Measurements from ENCODE around the gene CD164L2.

CD164L2 gene

GRCh38 chr1:27339213-27339612 is 43.9 kb downstream of the CD164L2 start:
- H3K36me3 Mint-ChIP-seq (ENCODE audit: low read depth) = peaks cover 18% of the 10 kb centered on the region
- peak overlapping the region in 2 of 3 experiments; percentile 10 to 81 for H3K27ac Mint-ChIP-seq
- H3K4me1 Mint-ChIP-seq = peaks cover 30% of the 10 kb centered on the region
- H3K27me3 Mint-ChIP-seq (ENCODE audit: low read depth) = no peaks in the 10 kb centered on the region
- H3K9me3 Mint-ChIP-seq = no peaks in the 10 kb centered on the region
- H3K4me3 Mint-ChIP-seq = peak overlapping the region in 1 of 3 experiments; percentile 58
- TF ChIP-seq CTCF (IDR thresholded peaks at IDR 0.05; ENCODE audit: unreplicated experiment in 3 of 3) = no peak

DNA sequence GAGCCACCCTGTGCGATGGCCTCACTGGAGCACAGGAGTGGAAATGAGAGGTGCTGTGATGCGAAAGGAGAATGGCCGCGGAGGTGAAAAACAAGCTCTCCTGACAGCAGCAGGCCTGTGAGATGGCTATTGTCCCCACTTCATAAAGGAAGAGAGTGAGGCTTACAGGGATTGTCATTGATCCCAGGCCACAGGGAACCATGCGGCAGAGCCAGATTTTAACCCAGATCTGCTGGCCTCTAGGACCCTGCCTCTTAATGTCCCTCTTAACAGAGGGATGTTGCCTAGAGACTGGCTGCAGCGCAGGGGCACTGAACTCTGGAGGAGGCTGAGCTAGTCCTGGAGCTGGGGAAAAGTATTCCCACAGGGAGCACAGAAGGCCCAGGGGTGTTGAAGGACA is 44.4 kb downstream of the CD164L2 start:
- TF ChIP-seq CTCF (IDR thresholded peaks at IDR 0.05; ENCODE audit: unreplicated experiment in 3 of 3) = no peak
- Mint-ChIP-seq H3K27me3 (ENCODE audit: low read depth) (no peaks in the 10 kb centered on the region), H3K36me3 (ENCODE audit: low read depth) (peaks cover 21% of the 10 kb centered on the region), H3K4me1 (peaks cover 30% of the 10 kb centered on the region), H3K27ac (peak overlapping the region in 2 of 3 experiments; percentile 13 to 81), H3K4me3 (no peak overlapping the region), H3K9me3 (no peaks in the 10 kb centered on the region)

GRCh38 chr1:27336756-27337155 is 46.4 kb downstream of the CD164L2 start:
- H3K9me3 Mint-ChIP-seq = no peaks in the 10 kb centered on the region
- no peak overlapping the region for H3K27ac Mint-ChIP-seq
- peaks cover 34% of the 10 kb centered on the region for H3K36me3 Mint-ChIP-seq (ENCODE audit: low read depth)
- no peak for TF ChIP-seq CTCF (IDR thresholded peaks at IDR 0.05; ENCODE audit: unreplicated experiment in 3 of 3)
- no peaks in the 10 kb centered on the region for H3K27me3 Mint-ChIP-seq (ENCODE audit: low read depth)
- H3K4me1 Mint-ChIP-seq = peaks cover 15% of the 10 kb centered on the region
- no peak overlapping the region for H3K4me3 Mint-ChIP-seq

- TF ChIP-seq CTCF (IDR thresholded peaks at IDR 0.05; ENCODE audit: unreplicated experiment in 3 of 3) = no peak
- H3K9me3 Mint-ChIP-seq = no peaks in the 10 kb centered on the region
- no peak overlapping the region for H3K27ac Mint-ChIP-seq
- H3K4me3 Mint-ChIP-seq = no peak overlapping the region
- no peaks in the 10 kb centered on the region for H3K27me3 Mint-ChIP-seq (ENCODE audit: low read depth)
- peaks cover 10% of the 10 kb centered on the region for H3K4me1 Mint-ChIP-seq
- H3K36me3 Mint-ChIP-seq (ENCODE audit: low read depth) = peaks cover 36% of the 10 kb centered on the region
These were observed 47.4 kb downstream of the CD164L2 start for GRCh38 chr1:27335506-27336422.

DNA sequence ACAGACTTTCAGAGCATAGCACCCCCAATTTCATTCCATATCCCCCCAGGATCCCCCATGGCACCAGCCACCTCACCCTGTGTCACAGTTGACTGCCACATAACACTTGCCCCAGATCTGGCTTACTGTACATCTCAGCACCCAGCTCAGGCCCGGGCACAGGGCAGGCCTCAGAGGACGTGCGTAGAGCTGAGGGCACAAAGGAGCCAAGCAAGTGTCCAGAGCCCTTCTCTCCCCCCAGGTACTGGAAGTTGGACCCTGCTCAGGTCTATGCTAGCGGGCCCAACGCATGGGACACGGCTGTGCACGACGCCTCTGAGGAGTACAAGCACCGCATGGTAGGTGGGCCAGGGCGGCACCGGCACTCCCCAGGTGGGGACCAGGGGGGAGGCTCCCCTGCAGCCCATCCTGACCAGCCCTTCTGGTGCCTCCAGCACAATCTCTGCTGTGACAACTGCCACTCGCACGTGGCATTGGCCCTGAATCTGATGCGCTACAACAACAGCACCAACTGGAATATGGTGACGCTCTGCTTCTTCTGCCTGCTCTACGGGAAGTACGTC is 49.3 kb downstream of the CD164L2 start:
- H3K36me3 Mint-ChIP-seq (ENCODE audit: low read depth) = peaks cover 46% of the 10 kb centered on the region
- no peak overlapping the region for H3K27ac Mint-ChIP-seq
- H3K27me3 Mint-ChIP-seq (ENCODE audit: low read depth) = no peaks in the 10 kb centered on the region
- no peaks in the 10 kb centered on the region for H3K9me3 Mint-ChIP-seq
- no peak for TF ChIP-seq CTCF (IDR thresholded peaks at IDR 0.05; ENCODE audit: unreplicated experiment in 3 of 3)
- no peaks in the 10 kb centered on the region for H3K4me1 Mint-ChIP-seq
- H3K4me3 Mint-ChIP-seq = no peak overlapping the region
